H1 (cell line): ENCODE measurements around the gene KIF25. TPM values are rescaled to one million over a fixed set of nuclear protein-coding genes. Genes with fewer than 3 reads are reported as not detected.

Source experiments
- CHD1 ChIP-seq: IDR thresholded peaks from 2 replicates; pipeline ENCODE4 v1.6.1; 2012; ENCODE audit warnings: low read depth, low read length, improper control_type of control experiment
- CTBP2 ChIP-seq: IDR thresholded peaks from 2 replicates; pipeline ENCODE4 v1.7.0; 2011; ENCODE audit warnings: borderline replicate concordance, mild to moderate bottlenecking, moderate library complexity, mixed read lengths, low read length; ENCODE audit not compliant: insufficient read depth, insufficient read length
- NANOG ChIP-seq: IDR thresholded peaks from 2 replicates; pipeline ENCODE4 v1.6.1; 2011; ENCODE audit warnings: low read length, low read depth, mild to moderate bottlenecking, inconsistent platforms; ENCODE audit not compliant: insufficient read depth, poor library complexity, severe bottlenecking
- POLR2A ChIP-seq, 2 experiments: IDR thresholded peaks; 1 replicate in 1 of 2; 2 replicates in 1 of 2; pipeline ENCODE4 v1.6.1; 2011; ENCODE audit warnings: low read depth in 2 of 2, low read length in 2 of 2, mild to moderate bottlenecking in 2 of 2; ENCODE audit errors: control extremely low read depth in 1 of 2
- POLR2AphosphoS5 ChIP-seq: IDR thresholded peaks from 2 replicates; pipeline ENCODE4 v1.6.1; 2011; ENCODE audit warnings: low read depth, low read length
- TEAD4 ChIP-seq: IDR thresholded peaks from 2 replicates; pipeline ENCODE4 v1.6.1; 2012; ENCODE audit warnings: low read depth, low read length, inconsistent platforms, mixed read lengths
- polyA plus RNA-seq, 7 experiments: library from polyadenylated mRNA; depleted of rRNA in 3 of 7; stranded (reverse) in 5 of 7; unstranded in 2 of 7; fragments of >200 nt in 5 of 7; fragments of 200-250 nt in 2 of 7; gene quantifications; 1 replicate in 5 of 7; 2 replicates in 1 of 7; 4 replicates in 1 of 7; pipeline versions ENCODE4 v1.2.1 to v1.2.3, GENCODE V29; 2011 to 2013; ENCODE audit warnings: missing spikeins in 2 of 7, mixed read lengths in 2 of 7
- total RNA-seq: library from RNA; stranded (reverse); fragmentation: NEBNext Ultra II Directional; extraction: Animal tissue kit (Norgen Biotek cat#: 25700); gene quantifications from 2 replicates; pipeline ENCODE4 v1.2.1, GENCODE V29; 2021
- TF ChIP-seq, protein P1 (sequence below): fragments of 300-600 bp; sonication (generic); IDR thresholded peaks from 2 replicates; pipeline ENCODE4 v1.7.1; 2012; ENCODE audit warnings: low read length, moderate library complexity, mild to moderate bottlenecking, inconsistent platforms; ENCODE audit not compliant: insufficient replicate concordance

The KIF25 gene
- total and polyA plus RNA-seq, 2 of the 8 experiments (the other 6 are each of a cell fraction or from before 2014, with no cell fraction given), result 1.5 to 2.0 TPM

- TF ChIP-seq, protein P1, sequence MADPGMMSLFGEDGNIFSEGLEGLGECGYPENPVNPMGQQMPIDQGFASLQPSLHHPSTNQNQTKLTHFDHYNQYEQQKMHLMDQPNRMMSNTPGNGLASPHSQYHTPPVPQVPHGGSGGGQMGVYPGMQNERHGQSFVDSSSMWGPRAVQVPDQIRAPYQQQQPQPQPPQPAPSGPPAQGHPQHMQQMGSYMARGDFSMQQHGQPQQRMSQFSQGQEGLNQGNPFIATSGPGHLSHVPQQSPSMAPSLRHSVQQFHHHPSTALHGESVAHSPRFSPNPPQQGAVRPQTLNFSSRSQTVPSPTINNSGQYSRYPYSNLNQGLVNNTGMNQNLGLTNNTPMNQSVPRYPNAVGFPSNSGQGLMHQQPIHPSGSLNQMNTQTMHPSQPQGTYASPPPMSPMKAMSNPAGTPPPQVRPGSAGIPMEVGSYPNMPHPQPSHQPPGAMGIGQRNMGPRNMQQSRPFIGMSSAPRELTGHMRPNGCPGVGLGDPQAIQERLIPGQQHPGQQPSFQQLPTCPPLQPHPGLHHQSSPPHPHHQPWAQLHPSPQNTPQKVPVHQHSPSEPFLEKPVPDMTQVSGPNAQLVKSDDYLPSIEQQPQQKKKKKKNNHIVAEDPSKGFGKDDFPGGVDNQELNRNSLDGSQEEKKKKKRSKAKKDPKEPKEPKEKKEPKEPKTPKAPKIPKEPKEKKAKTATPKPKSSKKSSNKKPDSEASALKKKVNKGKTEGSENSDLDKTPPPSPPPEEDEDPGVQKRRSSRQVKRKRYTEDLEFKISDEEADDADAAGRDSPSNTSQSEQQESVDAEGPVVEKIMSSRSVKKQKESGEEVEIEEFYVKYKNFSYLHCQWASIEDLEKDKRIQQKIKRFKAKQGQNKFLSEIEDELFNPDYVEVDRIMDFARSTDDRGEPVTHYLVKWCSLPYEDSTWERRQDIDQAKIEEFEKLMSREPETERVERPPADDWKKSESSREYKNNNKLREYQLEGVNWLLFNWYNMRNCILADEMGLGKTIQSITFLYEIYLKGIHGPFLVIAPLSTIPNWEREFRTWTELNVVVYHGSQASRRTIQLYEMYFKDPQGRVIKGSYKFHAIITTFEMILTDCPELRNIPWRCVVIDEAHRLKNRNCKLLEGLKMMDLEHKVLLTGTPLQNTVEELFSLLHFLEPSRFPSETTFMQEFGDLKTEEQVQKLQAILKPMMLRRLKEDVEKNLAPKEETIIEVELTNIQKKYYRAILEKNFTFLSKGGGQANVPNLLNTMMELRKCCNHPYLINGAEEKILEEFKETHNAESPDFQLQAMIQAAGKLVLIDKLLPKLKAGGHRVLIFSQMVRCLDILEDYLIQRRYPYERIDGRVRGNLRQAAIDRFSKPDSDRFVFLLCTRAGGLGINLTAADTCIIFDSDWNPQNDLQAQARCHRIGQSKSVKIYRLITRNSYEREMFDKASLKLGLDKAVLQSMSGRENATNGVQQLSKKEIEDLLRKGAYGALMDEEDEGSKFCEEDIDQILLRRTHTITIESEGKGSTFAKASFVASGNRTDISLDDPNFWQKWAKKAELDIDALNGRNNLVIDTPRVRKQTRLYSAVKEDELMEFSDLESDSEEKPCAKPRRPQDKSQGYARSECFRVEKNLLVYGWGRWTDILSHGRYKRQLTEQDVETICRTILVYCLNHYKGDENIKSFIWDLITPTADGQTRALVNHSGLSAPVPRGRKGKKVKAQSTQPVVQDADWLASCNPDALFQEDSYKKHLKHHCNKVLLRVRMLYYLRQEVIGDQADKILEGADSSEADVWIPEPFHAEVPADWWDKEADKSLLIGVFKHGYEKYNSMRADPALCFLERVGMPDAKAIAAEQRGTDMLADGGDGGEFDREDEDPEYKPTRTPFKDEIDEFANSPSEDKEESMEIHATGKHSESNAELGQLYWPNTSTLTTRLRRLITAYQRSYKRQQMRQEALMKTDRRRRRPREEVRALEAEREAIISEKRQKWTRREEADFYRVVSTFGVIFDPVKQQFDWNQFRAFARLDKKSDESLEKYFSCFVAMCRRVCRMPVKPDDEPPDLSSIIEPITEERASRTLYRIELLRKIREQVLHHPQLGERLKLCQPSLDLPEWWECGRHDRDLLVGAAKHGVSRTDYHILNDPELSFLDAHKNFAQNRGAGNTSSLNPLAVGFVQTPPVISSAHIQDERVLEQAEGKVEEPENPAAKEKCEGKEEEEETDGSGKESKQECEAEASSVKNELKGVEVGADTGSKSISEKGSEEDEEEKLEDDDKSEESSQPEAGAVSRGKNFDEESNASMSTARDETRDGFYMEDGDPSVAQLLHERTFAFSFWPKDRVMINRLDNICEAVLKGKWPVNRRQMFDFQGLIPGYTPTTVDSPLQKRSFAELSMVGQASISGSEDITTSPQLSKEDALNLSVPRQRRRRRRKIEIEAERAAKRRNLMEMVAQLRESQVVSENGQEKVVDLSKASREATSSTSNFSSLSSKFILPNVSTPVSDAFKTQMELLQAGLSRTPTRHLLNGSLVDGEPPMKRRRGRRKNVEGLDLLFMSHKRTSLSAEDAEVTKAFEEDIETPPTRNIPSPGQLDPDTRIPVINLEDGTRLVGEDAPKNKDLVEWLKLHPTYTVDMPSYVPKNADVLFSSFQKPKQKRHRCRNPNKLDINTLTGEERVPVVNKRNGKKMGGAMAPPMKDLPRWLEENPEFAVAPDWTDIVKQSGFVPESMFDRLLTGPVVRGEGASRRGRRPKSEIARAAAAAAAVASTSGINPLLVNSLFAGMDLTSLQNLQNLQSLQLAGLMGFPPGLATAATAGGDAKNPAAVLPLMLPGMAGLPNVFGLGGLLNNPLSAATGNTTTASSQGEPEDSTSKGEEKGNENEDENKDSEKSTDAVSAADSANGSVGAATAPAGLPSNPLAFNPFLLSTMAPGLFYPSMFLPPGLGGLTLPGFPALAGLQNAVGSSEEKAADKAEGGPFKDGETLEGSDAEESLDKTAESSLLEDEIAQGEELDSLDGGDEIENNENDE, result no peak
- TF ChIP-seq POLR2A (IDR thresholded peaks at IDR 0.05; ENCODE audit: control extremely low read depth in 1 of 2, low read depth in 2 of 2, low read length in 2 of 2) (no peak), CTBP2 (no peak), CHD1 (no peak), POLR2AphosphoS5 (no peak), TEAD4 (no peak), NANOG (no peak)
Observed at GRCh38 chr6:168018664-168019063, 21.2 kb downstream of the KIF25 start (continued).
